ENCODE measurements around the gene SERP2.
A peak's percentile ranks its signal among the peaks of the same experiment; 100 is the strongest.

The SERP2 gene

DNA sequence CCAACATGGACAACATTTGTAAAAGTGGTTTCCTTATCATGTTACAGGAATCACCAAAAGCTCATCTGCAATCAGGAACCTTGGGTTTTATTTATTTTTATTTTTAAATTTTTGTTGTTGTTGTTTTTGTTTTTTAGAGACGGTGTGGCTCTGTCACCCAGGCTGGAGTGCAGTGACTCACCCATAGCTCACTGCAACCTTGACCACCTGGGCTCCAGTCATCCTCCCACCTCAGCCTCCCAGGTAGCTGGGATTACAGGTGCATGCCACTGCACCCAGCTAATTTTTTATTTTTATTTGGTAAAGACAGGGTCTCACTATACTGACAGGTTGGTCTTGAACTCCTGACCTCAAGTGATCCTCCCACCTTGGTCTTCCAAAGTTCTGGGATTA, 13.6 kb upstream of the SERP2 start:
- DNase-seq (ENCODE audit: low spot score): no peak

DNA sequence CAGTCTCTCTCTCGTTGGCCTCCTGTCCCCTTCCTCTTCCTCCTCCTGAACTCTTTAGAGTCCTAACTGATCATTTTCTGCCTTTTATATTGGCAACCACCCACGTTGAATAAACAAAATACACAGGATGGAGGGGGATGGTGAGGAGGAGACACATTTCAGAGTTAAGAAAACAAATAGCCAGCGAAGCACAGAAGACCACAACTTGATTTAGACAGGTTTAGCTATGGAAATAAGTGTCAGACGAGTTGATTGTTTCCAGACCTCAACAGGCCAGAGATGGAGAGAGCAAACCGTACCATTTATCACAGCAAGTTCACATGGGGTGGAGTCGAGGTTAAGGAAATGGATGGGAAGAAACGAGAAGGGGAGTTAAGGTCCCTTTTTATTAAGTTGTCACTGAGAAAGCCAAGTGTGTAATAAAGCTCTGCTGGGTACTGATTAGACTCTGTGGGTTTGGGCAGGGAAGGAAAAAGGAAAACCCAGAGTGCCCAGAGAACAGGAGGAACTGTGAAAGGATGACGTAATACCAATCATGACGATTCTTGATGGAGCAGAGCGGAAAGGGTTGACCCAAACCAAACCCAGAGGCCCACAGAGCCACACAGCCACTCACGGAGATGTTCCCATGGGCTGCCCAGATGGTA, 11.1 kb upstream of the SERP2 start:
- DNase-seq (ENCODE audit: low spot score): no peak

DNA sequence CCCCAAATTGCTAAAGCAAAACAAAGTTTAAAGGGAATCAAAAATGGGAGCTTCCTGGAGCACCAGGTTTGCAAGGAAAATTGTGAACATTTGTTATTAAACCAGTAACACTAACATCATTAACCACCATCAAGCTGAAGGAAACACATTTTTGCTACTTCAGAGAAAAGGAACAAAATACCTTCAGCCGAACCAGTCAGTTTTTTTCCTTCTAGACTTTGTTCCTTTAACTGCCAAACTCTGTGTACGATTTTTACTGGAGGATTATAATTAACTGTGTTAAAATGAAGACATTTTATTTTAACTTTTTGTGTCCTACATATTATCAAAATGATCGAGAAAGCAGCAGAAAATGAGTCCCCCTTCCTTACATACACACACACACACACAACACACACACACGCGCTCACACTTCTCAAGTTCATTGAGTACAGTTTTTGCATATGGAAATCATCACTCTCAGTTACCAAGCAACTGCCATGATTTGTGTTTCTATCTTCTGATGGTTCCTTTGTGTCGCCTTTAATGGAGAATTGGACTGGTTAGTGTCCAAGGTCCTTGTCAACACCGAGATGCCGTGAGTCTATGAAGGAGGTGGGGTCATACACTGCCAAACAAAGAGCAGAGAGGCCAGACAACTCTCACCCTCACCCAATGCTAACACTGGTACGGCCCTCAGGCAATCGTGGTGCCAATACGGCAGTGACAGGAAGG, 9.8 kb upstream of the SERP2 start:
- no peak for DNase-seq (ENCODE audit: low spot score)

DNA sequence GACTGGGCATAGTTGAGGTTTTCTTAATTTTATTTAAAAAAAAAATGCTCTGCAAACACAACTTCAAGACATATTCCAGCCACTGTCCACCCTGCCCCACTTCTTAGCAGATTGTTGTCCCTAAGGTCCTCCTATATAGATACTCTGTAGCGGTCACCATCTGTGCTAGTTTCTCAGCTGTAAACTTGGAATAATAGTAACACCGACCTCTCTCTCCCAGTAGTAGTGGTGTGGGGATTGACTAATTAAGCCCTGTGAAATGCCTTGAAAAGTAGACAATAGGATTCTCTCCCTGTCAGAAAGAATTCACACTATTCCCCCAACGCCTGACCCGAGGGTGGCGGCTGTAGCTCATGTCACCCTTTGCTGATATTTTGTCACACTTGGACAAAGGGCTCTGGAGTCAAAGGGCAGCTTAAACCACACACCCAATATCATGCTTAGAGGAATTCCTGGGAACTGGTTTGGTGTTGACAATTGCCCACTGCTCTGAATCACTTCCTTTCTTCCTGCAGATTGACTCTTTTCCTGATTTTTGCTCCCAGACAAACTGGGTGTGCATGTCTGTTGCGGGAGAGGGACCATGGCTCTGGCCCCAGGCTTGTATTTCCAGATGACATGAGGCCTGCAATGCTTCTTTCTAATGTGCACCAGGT, 9.2 kb upstream of the SERP2 start:
- DNase-seq (ENCODE audit: low spot score): peak; percentile 38

DNA sequence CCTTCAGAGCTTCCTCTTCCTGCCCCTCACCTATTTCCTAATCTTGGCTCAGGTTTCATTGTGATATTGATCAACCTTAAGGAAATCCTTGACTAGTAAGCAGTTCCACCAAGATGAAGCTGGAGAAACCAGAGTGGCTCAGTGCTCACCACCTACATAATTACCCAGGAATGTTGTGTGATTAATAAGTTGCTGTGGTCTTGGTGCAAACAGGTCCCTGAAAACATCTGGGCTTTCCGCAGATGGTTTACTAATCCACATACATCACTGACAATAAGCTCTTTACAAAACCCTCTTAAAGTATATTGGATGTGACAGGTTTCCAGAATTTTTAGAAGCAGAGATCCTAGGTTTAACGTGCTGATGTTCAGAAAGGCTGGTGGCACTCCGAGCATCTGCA, 8.6 kb upstream of the SERP2 start:
- DNase-seq (ENCODE audit: low spot score): peak; percentile 52

DNA sequence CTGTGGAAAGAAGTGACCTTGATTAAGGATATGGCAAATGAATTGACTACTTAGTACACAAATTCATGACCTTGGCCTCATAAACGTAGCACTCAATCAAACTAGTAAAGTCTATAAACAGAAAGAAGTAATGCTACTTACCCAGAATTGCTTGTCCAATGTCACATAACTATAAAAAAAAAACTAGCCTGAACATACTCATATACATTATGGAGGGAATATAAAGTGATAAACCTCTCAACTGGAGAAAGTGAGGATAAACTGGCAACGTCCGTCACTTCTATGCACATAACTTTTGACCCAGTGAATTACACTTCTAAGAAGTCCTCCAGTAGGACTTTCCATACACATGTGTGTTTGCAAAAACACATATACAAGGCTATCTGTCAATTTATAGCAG, 7.7 kb upstream of the SERP2 start:
- DNase-seq (ENCODE audit: low spot score): no peak

DNA sequence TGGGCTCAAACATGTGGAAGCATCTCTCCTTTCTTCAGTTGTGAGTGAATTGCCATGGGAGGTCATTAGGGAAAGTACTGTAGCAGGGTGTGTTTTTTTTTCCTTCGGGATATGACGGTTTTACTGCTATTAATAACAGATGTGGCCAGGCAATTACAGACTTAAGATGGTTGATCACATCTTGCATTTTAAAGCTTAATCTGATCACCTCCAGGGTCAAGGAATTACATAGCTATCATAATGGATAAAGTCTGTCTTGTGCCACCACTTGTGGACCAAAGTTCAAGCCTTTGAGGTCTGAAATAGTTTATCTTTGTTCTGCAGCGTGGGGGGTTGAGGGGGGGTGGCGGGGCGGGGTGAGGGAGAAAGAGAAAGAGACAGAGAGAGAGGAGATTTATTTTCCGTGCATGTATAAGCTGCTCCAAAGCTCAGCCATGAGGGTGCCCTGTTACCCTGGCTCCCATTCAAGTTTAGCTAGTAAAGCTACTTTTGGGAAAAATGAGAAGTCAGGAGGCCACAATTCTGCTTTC, 5.5 kb upstream of the SERP2 start:
- peak; percentile 55 for DNase-seq (ENCODE audit: low spot score)

DNA sequence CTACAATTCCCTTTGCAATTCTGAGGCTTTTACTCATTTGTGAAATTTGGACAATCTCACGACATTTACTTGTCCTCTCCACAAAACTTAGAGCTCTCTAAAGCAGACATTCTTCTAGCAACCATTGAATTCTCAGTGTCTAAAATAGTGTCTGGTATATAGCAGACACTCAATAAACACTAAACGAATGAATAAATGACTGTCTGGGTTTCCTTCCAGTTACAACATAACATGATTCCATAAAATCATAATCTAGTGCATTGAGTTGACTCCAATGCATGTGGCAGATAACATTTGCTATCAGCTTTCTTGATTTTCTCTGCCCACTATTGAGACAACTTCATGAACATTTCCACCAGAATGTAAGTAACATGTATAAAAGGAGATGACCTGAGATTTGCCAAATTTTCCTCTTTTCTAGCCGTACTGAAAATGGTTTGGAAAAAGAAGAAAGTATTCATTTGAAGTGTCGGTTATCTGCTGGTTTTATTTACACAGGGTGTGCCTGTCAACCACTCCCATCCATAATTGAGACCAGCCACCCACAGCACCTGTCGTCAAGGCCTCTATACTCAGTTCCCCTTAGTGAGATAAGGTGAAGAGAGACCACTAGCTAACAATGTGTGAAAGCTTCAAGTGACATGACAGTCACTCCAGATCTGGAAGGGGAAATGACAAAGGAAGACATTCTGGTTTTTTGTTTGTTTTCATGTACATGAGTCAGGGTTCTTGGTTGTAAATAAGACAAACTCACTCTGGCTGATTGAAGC, 4.8 kb upstream of the SERP2 start:
- no peak for DNase-seq (ENCODE audit: low spot score)

DNA sequence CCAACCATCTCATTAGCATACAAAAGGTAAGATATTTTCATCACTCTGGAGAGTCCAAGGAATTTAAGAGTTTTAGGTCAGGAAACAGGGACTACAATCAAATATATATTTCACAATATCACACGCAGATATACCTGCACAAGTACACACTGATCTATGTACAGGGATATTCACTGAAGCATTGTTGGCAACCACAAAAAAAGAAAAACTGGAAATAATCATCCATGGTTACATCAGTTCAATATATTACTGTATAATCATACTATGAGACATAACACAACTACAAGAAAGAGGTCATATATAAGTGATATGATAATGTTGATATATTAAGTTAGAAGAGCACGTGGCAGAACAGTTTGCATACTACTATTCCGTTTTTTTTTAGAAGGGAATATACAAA, 2.2 kb upstream of the SERP2 start:
- DNase-seq (ENCODE audit: low spot score): no peak

DNA sequence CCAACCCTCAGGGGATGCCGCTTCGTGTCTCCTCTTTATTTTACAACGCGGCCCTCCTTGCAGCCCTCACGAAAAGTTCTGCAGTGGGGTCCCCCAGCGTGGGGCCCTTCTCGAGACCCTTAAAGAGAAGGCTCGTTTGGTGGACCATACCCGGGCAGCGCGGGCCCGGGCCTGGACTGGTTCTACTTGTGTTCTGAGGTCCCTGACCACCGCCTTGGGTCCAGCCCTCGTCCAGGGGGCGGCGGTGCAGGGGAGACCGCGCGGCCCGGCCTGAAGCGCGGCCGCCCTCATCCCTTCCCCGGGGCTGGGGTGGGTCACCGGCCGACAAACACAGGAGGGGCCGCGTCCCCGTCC, 400 bp upstream of the SERP2 start:
- no peak for DNase-seq (ENCODE audit: low spot score)

DNA sequence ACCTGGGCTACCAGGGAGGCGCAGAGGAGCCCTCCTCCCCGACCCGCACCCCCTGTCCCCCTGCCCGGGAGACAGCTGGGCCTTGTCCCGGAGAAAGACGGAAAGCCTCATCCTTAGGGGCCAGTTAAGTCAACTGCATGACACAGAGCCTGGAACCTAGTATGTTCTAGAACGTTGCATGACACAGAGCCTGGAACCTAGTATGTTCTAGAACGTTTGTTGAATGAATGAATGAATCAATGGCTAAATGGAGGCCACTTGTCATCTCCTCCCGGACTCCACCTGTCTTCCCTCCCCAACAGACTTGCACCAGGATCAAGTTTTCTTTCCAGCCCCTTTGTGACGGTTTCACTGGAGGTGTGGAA, 706 bp downstream of the SERP2 start:
- no peak for DNase-seq (ENCODE audit: low spot score)

DNA sequence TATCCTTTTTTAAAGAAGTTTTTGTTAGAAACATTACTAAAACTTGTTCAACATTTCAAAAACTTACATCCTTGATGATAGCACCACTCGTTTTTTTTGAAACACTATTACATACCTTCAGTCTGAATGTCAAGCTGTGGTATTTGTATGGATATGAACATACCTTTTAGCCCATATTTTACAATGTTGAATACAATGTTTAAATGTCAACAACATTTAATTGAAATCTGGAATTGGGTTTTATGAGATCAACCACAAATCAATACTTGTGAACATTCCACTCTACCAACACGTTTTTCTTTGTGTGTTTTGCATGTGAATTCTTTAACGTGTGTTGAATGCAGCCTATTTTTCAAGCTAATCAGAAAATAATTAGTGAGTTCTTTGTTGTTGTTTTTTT, 4.7 kb downstream of the SERP2 start:
- no peak for DNase-seq (ENCODE audit: low spot score)

DNA sequence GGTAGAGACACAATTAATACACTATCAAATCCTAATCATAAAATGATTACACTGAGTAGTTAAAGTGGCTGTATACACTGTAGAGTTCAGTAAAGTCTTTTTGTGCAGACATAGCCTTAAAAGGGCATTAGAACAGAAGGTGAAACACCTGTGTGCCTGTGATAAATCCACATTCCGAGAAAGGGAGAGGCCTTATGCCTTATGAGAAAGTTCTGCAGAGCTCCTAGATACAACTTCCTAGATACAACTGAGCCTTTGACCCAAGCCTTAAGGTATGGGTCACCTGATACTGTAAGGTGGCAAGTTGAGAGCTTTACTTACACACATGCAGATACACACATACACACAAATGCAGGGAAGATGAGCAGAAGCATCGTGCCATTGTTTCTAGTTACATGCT, 6.3 kb downstream of the SERP2 start:
- no peak for DNase-seq (ENCODE audit: low spot score)

DNA sequence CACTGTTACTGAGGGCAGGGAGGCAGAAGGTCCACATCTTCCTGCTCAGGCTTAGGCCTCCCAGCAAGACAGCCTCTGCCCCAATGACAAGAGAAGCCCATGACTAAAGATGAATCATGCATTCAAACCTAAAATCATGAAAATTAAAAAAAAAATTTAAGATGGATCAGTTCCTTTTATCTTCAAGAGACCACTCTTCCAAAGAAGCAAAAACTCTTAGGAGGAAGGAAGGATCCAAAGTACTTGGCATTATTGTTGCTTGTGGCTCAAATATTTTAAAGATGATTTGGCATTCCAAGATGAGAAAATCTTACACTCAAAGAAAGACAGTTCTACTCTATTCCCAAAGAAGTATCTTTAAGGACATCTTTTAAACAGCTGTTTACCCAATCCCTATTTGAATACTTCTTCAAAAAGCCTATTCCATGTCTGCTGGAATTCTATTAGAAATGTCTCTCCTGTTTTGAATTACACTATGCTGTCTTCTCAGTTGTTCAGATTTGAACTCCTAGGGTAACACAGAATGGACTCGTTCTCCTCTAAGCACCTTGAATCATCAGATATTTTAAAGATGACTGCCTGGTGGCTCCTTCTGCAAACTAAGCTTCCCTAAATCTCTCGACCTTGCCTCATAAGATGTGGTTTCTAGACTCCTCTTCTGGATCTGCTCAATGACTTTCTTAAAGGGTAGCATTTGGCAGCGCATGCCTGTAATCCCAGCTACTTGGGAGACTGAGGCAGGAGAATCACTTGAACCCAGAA, 7.0 kb downstream of the SERP2 start:
- DNase-seq (ENCODE audit: low spot score): peak; percentile 42

DNA sequence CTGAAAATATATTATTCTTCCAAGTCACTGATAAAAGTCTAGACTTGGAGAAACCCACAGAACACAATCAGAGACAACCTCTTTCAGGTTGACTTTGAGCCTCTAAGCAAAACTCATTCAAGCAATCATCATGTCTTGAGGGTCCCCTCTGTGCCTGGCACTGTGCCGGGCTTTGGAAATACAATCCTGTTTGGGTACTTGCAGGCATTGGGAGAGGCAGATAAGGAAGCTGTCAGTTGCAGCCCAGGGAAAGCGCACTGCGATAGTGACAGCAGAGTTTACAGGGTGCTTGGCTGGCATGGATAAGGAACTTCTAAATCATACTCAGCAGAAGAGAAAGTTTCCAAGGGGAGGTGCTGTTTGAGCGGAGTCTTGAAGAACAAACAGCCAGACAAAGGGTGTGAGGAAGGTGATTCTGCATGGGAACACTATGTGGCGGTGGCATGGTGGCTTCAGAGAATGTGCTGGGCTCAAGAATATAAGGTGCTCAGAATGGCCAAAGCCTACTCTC, 9.1 kb downstream of the SERP2 start:
- no peak for DNase-seq (ENCODE audit: low spot score)

DNA sequence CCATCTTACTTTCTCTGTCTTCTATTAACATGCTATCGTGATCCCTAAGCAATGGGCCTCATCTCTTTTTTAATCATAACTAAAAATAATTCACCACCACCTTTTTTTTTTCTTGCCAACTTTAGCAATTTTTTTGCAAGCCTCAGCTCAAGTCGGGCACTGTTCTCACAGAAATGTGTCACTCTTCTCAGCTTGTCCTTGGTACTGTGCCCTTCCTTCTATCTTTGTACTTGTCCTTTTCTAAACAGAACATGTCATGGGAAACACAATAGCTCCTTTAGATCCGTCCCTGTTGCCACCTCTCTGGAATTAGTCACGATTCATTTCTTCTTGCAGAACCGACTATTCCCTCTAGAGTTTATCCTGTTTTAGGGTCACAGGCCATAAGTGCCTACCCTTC, 10.3 kb downstream of the SERP2 start:
- DNase-seq (ENCODE audit: low spot score): no peak

DNA sequence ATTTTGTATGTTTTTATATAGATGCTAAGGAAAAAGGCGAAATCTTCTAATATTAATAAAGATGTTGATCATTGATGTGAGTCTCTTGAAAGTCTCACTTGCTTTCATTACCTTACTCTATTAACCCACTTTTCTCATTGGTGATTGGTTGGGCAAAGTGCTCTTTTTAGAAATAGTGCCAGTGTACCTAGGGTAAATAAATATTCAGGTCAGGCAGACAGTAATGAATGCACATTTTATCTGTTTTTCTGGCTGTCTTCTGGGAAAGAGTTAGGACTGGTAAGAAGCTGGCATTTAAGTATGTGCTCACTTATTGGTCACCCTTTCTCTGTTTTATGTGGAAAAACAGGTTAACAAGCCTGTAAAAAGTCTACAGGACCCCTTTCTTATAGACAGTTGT, 11.2 kb downstream of the SERP2 start:
- no peak for DNase-seq (ENCODE audit: low spot score)

DNA sequence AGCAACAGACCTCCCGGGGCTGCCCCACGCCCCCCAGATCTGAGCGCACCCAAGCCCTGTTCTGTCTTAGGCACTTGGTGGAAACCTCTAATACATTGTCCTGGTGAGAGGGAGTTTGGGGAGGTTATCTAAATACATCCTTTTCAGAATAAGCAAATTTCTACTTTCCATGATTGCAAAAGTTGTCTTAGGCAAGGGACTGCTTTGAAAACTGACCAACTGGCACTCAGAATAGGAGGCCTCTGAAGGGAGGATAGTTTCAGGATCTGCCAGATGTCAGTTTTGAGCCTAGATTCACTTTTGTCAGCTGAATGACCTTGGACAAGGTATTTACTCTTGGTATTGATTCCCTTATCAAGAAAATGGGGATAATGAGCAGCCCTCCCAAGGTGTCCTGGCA, 11.8 kb downstream of the SERP2 start:
- DNase-seq (ENCODE audit: low spot score): no peak

DNA sequence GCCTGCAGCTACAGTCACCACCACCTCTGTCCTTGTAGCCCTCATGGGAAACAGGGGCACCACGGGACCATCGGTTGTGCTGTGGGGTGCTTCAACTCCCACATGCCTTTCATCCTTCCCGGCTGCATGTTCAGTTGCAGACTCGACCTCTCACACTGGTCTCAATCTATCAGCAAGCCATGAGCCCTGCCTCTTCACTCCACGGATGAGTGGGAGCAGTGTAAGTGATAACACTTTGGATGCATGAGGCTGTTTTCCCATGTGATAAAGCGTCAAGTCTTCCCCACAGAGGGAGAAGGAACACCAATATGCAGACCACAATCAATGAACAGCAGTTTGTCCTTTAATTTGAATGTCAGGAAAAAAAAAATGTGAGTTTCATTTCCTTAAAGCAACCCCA, 12.2 kb downstream of the SERP2 start:
- DNase-seq (ENCODE audit: low spot score): no peak

DNA sequence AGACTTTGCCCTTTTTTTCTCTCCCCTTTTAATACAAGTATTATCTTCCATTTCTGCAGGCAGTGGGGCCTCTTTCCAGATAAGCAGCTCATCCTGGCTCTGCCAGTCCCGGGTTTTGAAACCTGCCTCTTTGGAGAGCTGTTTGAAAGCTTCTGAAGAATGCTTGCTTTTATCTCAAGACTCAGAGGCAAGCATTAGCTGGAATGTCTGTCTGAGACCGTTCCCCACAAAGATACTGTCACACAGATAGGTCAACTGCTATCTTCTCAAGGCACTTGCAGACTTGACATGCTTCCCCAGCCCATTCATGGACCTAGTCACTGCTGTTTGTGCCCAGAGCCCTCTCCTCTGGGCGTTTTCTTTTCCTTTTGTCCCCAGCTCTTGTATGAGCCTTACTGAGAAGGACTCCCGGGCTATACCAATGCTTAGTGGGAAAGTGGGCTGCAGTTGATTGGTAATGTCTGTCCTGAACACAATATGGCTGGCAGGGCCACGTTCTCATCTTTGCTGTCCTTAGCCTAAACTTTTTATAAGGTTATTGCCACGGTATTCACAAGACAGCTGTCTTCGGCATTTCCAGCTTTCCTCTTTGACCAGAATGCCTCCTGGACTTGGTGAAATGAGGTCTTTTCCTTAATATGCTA, 13.4 kb downstream of the SERP2 start:
- no peak for DNase-seq (ENCODE audit: low spot score)

DNA sequence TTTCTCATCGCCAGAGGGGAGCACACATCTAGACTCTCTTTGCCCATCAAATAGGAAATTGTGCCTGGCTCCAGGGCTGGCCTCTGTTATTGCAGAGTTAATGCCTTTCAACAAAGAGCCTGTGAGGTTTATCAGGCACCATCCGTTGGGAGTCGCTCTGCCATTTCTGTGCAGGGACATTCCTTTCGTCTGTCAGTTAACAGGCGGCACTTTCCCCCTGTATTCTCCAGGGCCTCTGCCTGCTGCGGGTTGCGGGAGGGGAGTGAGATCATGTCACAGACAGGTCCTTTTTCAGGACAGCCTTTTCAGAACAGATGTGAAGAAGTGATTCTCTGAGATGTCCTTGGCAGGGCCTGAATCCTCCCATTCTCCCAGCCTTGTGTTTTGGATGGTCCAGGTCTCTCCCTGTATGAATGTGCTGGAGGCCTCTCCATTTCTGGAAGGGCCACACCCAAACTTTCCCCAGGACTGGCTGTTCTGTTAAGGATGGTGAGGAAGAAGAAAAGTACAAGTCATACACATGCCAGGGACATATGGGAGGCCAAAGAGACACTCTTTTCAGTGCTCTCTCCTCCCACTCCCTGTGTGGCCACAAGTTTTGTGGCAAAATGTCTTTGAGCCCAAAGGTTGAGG, 14.9 kb downstream of the SERP2 start:
- DNase-seq (ENCODE audit: low spot score): no peak

All from AG08395 (cell line).